GM23248 (cell line): ENCODE results near the gene TMC5. TPM values are rescaled to one million over a fixed set of nuclear protein-coding genes. Genes with fewer than 3 reads are reported as not detected.
A peak's percentile ranks its signal among the peaks of the same experiment; 100 is the strongest.

Source experiments
- DNase-seq: peaks from one replicate; pipeline ENCODE4 v3.0.0-alpha.2; 2015
- H2AFZ ChIP-seq: fragments of 200-600 bp; sonication (generic); 2 replicates; pipeline ENCODE4 v1.6.1; 2016; ENCODE audit warnings: antibody characterized with exemption
- H3F3A ChIP-seq: fragments of 200-600 bp; sonication (generic); 2 replicates; pipeline ENCODE4 v1.6.1; 2016; ENCODE audit warnings: mild to moderate bottlenecking, antibody characterized with exemption, mixed run types; ENCODE audit not compliant: insufficient read depth
- H3K27ac ChIP-seq: fragments of 200-600 bp; sonication (generic); 2 replicates; pipeline ENCODE4 v1.5.1; 2016; ENCODE audit warnings: mild to moderate bottlenecking
- H3K27me3 ChIP-seq: fragments of 200-600 bp; sonication (generic); replicated peaks from 2 replicates; pipeline ENCODE4 v1.6.1; 2016; ENCODE audit warnings: mild to moderate bottlenecking; ENCODE audit not compliant: insufficient read depth
- H3K36me3 ChIP-seq: fragments of 200-600 bp; sonication (generic); 2 replicates; pipeline ENCODE4 v1.6.1; 2016; ENCODE audit warnings: low read depth, mild to moderate bottlenecking
- H3K4me1 ChIP-seq: fragments of 200-600 bp; sonication (generic); 2 replicates; pipeline ENCODE4 v1.6.1; 2016; ENCODE audit warnings: mild to moderate bottlenecking; ENCODE audit not compliant: insufficient read depth
- H3K4me2 ChIP-seq: fragments of 200-600 bp; sonication (generic); one replicate; pipeline ENCODE4 v1.6.1; 2016; ENCODE audit warnings: mild to moderate bottlenecking; ENCODE audit not compliant: unreplicated experiment
- H3K4me3 ChIP-seq: fragments of 200-600 bp; sonication (generic); 2 replicates; pipeline ENCODE4 v1.5.1; 2016; ENCODE audit warnings: mild to moderate bottlenecking
- H3K79me2 ChIP-seq: fragments of 200-600 bp; sonication (generic); 2 replicates; pipeline ENCODE4 v1.6.1; 2016; ENCODE audit warnings: mild to moderate bottlenecking; ENCODE audit not compliant: insufficient read depth
- H3K9ac ChIP-seq: fragments of 200-600 bp; sonication (generic); 2 replicates; pipeline ENCODE4 v1.6.1; 2016; ENCODE audit warnings: mild to moderate bottlenecking
- H3K9me2 ChIP-seq: fragments of 200-600 bp; sonication (generic); 2 replicates; pipeline ENCODE4 v1.6.1; 2016; ENCODE audit warnings: mixed run types, mild to moderate bottlenecking, moderate library complexity; ENCODE audit not compliant: insufficient read depth
- H3K9me3 ChIP-seq: fragments of 200-600 bp; sonication (generic); one replicate; pipeline ENCODE4 v1.6.1; 2017; ENCODE audit warnings: low read depth
- H4K20me1 ChIP-seq: fragments of 200-600 bp; sonication (generic); 2 replicates; pipeline ENCODE4 v1.6.0; 2016; ENCODE audit not compliant: insufficient read depth
- EZH2 ChIP-seq: fragments of 200-600 bp; sonication (generic); IDR thresholded peaks from 2 replicates; pipeline ENCODE4 v1.6.1; 2018; ENCODE audit warnings: antibody characterized with exemption, mild to moderate bottlenecking; ENCODE audit not compliant: insufficient read depth, poor library complexity, severe bottlenecking
- EZH2phosphoT487 ChIP-seq: fragments of 200-600 bp; sonication (generic); IDR thresholded peaks from 2 replicates; pipeline ENCODE4 v1.6.1; 2018; ENCODE audit warnings: antibody characterized with exemption, moderate library complexity, mild to moderate bottlenecking, low read depth; ENCODE audit not compliant: insufficient read depth
- WGBS, 2 experiments: methylation state at CpG; one replicate each; pipeline ENCODE4 v1.1.6; 2015 to 2017; ENCODE audit warnings: low lambda C conversion rate in 2 of 2, low coverage in 1 of 2; ENCODE audit errors: missing lambda C conversion rate in 2 of 2; 5-methylcytosine and 5-hydroxymethylcytosine counted together
- in situ Hi-C: fragments of 300-500 bp; cut with MboI; formaldehyde crosslinking; loops from 2 replicates; pipeline ENCODE4 v1.15.0; 2020
- polyA plus RNA-seq: library from polyadenylated mRNA; unstranded; fragments of >200 nt; fragmentation: Nextera tagmentation; extraction: Ambion mirVana; gene quantifications from 2 replicates; pipeline ENCODE4 v1.2.1, GENCODE V29; 2016
- total RNA-seq: library from RNA; depleted of rRNA; stranded (reverse); fragments of >200 nt; shearing (Covaris generic); gene quantifications from 2 replicates; pipeline ENCODE4 v1.2.3, GENCODE V29; 2014

Gene TMC5
- total and polyA plus RNA-seq, 2 experiments from 2014 or later, result not detected

DNA sequence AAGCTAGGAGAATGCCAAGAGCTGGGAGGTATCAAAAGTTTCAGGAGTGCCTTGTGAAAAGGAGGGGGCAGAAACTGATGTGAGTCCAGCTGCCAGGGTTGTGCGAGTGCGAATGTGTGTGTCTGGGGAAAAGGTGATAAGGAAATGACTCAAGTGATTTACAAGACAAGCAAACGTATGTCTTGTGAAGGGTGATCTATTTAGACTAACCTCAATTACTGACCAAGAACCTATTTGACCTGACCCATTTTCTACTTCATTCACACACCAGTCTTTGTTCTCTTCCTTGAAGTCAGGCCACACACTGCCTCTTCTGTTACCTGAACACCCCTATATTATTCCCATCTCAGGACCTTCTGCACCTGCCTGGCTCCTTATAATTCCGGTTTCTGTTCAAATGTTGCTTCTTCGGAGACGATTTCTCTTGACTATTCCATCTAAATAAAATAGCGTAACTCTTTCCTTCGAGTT is 103.2 kb downstream of the TMC5 start:
- Histone ChIP-seq H3K79me2 (peaks cover 67% of the 10 kb centered on the region), H3K9me3 (no peaks in the 10 kb centered on the region), H3K4me1 (peaks cover 6% of the 10 kb centered on the region), H3K9me2 (no peaks in the 10 kb centered on the region), H3K4me2 (peak overlapping the region; percentile 87), H3K4me3 (peak overlapping the region; percentile 81), H3K27ac (peak overlapping the region; percentile 69), H3F3A (no peaks in the 10 kb centered on the region; the same call in 1 of the 2 replicates), H3K9ac (peak overlapping the region; percentile 78), H3K27me3 (no peaks in the 10 kb centered on the region), H3K36me3 (peaks cover 10% of the 10 kb centered on the region; the same call in 1 of the 2 replicates), H4K20me1 (no peaks in the 10 kb centered on the region), H2AFZ (peak overlapping the region; percentile 87)
- in situ Hi-C loops, result loop anchor here (25.0 kb wide), 1 partner anchor 434 kb away; no protein-coding TSS in a partner anchor
- DNase-seq, result peak; percentile 47
- TF ChIP-seq EZH2phosphoT487, result no peak
- TF ChIP-seq EZH2, result no peak
- WGBS, 2 experiments, result 7 to 10% methylated on average over 8 of the region's 8 CpGs

DNA sequence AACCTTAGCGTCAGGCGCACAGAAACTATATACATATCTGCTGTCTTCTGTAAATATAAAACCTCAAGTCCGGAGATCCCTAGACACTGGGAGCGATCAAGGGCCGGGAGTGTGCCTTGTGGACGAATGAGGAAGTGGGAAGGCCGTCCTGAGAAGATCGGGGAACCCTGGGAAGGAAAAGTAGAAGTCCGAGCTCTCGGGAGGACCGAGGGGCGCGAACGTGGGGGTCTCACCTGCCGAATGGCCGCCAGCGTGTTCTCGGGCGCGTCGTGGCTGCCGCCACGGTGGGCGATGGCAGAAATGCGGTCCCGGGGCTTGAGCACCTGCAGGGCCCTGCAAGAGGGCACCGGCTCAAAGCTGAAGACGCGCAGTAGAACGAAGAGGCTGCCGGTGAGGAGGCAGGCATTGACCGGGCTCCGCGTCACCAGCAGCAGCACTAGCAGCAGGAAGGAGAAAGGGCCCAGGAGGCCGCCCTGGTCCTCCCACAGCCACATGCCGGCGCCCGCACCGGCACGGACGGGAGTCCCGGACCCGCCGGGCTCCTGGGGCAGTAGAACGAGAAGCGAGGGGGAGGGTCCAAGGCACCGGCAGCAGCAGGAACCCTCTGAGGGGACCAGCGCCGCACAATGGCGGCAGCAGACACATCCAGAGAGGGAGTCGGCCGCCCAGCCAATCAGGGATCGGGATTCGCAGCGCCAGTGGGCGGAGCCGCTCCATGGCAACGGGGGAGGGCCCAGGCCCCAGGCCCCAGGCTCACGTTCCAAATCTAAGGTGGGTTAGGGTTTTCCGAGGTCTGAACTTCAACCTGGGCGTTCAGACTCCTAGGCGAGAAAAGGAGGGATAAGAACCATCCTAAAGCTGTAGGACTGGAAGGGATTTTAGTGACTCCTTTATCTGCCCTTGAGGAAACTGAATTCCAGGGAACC is 104.1 kb downstream of the TMC5 start, which contains the start of gene GDE1:
Gene GDE1 (minus strand): TSS at position 628 of the 926 bp plus-strand sequence. CDS start 134 bp downstream, at position 494.
- in situ Hi-C loops, result loop anchor here (25.0 kb wide), 1 partner anchor 434 kb away; no protein-coding TSS in a partner anchor
- peak within 1 kb of the TSS; percentile 81 for H3K4me3 ChIP-seq
- peaks cover 6% of the 10 kb centered on the region for H3K4me1 ChIP-seq
- no peaks in the 10 kb centered on the region for H3K9me3 ChIP-seq
- DNase-seq, result peak; percentile 97
- H3K27ac ChIP-seq, result peak within 1 kb of the TSS; percentile 69
- H3K9ac ChIP-seq, result peak within 1 kb of the TSS; percentile 78
- 1 to 2% methylated on average over 55 to 61 of the region's 62 CpGs for WGBS, 2 experiments
- H4K20me1 ChIP-seq, result no peaks in the 10 kb centered on the region
- H3K36me3 ChIP-seq, result peaks cover 2% of the 10 kb centered on the region; the same call in 1 of the 2 replicates
- TF ChIP-seq EZH2phosphoT487, result no peak
- TF ChIP-seq EZH2, result no peak
- no peaks in the 10 kb centered on the region; the same call in 1 of the 2 replicates for H3F3A ChIP-seq
- no peaks in the 10 kb centered on the region for H3K9me2 ChIP-seq
- peaks cover 71% of the 10 kb centered on the region for H3K79me2 ChIP-seq
- H3K27me3 ChIP-seq, result no peaks in the 10 kb centered on the region
- H2AFZ ChIP-seq, result peak within 1 kb of the TSS; percentile 87
- H3K4me2 ChIP-seq, result peak within 1 kb of the TSS; percentile 87

DNA sequence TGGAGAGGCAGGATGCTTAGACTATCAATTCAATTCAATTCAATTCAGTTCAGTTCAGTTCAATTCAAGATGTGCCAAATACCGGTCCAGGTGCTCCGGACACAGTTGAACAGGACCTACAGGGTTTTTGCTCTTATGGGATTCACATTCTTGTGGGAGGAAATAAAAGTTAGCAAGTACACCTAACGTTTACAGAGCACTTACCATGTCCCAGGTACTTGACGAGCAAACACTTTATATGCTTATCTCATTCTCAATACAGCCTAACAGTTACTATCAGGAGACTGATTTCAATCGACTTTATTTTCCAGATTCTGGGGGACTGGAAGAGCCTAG is 104.7 kb downstream of the TMC5 start:
- Histone ChIP-seq H3K79me2 (peaks cover 72% of the 10 kb centered on the region), H3K9me2 (no peaks in the 10 kb centered on the region), H3K27me3 (no peaks in the 10 kb centered on the region), H3K4me2 (peak overlapping the region; percentile 87), H2AFZ (peak overlapping the region; percentile 87), H3K27ac (peak overlapping the region; percentile 69; the same call in 1 of the 2 replicates), H3K36me3 (no peaks in the 10 kb centered on the region), H3K9me3 (no peaks in the 10 kb centered on the region), H3K9ac (peak overlapping the region; percentile 78), H4K20me1 (no peaks in the 10 kb centered on the region), H3K4me1 (peaks cover 3% of the 10 kb centered on the region), H3K4me3 (peak overlapping the region; percentile 81), H3F3A (no peaks in the 10 kb centered on the region; the same call in 1 of the 2 replicates)
- WGBS, 2 experiments, result 27 to 28% methylated on average over 5 of the region's 5 CpGs
- TF ChIP-seq EZH2phosphoT487, result no peak
- no peak for TF ChIP-seq EZH2
- no peak for DNase-seq
- in situ Hi-C loops, result loop anchor here (25.0 kb wide), 1 partner anchor 435 kb away; no protein-coding TSS in a partner anchor

DNA sequence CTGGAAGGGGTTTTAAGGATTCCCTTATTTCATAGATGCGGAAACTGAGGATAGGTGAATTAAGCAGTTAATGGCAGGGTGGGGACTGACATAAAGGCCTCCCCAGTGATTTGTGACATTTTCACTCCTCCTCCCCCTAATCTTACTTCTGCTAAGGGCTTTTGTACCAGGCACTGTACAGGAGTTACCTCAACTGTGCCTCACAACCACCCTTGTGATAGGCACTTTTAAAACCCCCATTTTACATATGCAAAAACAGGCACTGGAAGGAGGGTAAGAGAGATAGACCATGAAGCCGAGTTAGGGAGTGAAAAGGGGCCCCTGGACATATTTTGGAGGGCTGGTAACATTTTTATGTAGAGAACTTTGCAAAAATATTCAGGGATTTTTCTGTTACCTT is 105.1 kb downstream of the TMC5 start:
- Histone ChIP-seq H3K4me1 (no peaks in the 10 kb centered on the region; the same call in 1 of the 2 replicates), H3K9ac (no peak overlapping the region), H3K79me2 (peaks cover 75% of the 10 kb centered on the region), H2AFZ (peak overlapping the region; percentile 87), H3K9me3 (no peaks in the 10 kb centered on the region), H3F3A (no peaks in the 10 kb centered on the region; the same call in 1 of the 2 replicates), H3K4me3 (no peak overlapping the region), H3K4me2 (no peak overlapping the region), H3K36me3 (no peaks in the 10 kb centered on the region), H4K20me1 (no peaks in the 10 kb centered on the region), H3K9me2 (no peaks in the 10 kb centered on the region), H3K27me3 (no peaks in the 10 kb centered on the region), H3K27ac (no peak overlapping the region)
- no peak for DNase-seq
- whole genome bisulfite sequencing, 2 experiments, result 93 to 98% methylated on average over 2 of the region's 2 CpGs
- in situ Hi-C loops, result loop anchor here (25.0 kb wide), 1 partner anchor 435 kb away; no protein-coding TSS in a partner anchor
- no peak for TF ChIP-seq EZH2phosphoT487
- TF ChIP-seq EZH2, result no peak
